HG03442 (cell line): ENCODE results near the gene CSE1L.
"Not testable (repeated sequence)": the region's sequence is repeated elsewhere in the genome, so short reads cannot be mapped to it uniquely, and the experiment has no call there.

Experiments used
- ATAC-seq: cut with Tn5 transposase; IDR thresholded peaks from one replicate; pipeline ENCODE4 v1.9.1; 2021; ENCODE audit warnings: mild to moderate bottlenecking, moderate library complexity; ENCODE audit not compliant: unreplicated experiment

Gene CSE1L

DNA sequence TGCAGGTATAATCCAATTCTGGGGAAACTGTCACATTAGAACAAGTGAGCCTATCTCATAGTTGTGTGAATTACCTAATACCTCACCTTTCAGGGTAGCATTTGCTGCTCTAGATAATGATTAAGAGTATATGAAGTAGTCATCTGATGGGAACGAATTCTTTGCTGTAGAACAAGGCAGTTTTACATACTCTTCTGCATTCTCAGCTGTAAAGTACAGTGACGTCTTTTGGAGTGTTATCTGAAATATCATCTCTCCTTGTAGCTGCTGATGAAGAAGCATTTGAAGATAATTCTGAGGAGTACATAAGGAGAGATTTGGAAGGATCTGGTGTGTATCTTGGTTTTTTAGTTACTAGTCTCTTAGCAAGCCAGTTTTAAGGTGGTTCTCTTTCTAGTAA, 28.4 kb downstream of the CSE1L start:
- no peak for ATAC-seq

DNA sequence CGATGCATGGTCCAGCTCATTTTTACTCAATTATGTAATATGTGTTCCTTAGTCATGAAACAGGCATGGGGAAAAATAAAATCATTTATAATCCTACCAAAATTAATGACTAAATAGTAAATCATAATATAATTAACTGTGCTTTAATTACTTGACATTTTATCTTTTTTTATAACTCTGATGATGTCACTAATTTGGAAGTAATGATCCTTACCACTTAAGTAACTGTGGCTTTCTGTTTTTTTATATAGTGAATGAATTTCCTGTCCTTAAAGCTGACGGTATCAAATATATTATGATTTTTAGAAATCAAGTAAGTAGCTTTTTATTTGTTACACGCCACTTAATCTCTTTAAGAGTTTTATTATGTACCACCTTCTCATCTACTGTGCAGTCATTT, 32.2 kb downstream of the CSE1L start:
- no peak for ATAC-seq

DNA sequence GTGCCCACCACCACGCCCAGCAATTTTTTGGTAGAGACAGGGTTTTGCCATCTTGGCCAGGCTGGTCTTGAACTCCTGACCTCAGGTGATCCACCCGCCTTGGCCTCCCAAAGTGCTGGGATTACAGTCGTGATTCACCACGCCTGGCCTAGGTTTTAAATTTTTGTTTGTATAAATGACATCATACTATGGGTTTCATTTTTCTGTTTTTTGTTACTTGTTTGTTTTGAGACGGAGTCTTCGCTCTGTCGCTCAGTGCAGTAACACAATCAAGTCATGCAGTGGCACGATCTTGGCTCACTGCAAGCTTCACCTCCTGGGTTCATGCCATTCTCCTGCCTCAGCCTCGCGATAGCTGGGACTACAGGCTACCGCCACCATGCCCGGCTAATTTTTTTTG, 36.2 kb downstream of the CSE1L start:
- ATAC-seq, result not testable (repeated sequence)

DNA sequence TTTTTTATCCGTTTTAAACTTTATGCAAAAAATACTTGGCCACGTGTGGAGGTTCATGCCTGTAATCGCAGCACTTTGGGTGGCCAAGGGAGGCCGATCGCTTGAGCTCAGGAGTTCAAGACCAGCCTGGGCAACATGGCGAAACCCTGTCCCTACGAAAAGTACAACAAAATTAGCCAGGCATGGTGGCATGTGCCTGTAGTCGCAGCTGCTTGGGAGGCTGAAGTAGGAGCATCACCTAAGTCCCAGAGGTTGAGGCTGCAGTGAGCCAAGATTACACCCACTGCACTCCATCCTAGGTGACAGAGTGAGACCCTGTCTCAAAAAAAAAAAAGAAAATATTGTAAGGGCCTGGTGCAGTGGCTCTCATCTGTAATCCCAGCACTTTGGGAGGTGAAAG, 45.0 kb downstream of the CSE1L start:
- ATAC-seq, result no peak

DNA sequence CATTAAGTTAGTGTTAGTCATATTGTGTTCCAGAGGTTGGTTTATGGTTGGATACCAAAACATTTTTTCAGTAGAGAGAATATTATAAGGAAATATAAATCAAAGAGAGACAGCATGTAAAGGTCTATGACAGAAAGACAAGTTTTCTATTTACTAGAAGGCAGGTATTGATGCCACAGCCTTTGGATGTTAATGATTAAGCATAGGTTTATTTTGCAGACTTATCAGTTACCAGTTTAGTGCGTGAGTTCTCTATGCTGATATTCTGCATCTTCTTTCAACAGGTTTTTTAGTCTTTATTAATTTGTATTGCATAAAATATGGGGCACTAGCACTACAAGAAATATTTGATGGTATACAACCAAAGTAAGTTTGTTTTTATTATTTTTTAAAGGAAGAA, 45.6 kb downstream of the CSE1L start:
- no peak for ATAC-seq

DNA sequence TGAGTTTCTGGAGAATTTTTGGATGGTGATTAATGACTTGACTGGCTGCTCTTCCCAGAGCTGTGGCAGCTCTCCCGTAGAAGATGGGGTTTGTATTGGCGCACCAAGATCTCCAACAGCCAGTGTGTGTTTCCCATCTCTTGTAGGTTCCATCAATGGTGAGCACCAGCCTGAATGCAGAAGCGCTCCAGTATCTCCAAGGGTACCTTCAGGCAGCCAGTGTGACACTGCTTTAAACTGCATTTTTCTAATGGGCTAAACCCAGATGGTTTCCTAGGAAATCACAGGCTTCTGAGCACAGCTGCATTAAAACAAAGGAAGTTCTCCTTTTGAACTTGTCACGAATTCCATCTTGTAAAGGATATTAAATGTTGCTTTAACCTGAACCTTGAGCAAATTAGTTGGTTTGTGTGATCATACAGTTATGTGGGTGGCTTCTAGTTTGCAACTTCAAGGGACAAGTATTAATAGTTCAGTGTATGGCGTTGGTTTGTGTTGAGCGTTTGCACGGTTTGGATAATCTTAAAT, 50.2 kb downstream of the CSE1L start:
- no peak for ATAC-seq

DNA sequence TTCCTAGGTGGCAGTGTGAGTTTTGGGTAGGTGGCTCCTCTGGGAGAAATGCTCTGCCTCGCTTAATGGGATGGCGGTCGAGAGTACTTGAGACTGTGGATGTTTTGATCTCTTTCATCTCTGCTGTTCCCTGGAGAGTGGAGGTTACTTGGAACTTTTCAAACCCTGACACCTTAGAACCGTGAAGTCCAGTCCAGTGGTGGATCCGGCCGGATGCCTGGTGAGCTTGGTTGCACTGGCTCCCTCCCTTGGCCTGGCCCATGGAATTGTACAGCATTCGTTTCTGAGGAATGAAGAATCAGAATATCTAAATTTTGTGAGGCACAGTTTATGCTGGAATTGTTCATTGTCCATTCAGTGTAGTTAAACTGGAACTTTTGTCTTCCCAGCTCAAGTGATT, 51.0 kb downstream of the CSE1L start:
- no peak for ATAC-seq

DNA sequence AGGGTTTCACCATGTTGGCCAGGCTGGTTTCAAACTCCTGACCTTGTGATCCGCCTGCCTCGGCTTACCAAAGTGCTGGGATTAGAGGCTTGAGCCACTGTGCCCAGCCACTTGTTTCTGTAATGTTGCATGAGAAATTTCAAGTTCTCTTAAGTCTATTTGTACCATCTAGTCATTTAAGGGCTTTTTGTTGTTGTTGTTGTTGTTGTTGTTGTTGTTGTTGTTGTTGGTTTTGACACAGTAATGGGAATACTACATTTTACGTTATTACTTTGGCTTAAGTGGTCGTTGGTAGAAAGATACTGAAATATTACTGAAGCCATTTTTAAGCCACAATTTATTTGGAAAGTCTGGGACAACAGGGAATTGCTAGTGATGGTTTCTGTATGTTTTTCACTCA, 52.0 kb downstream of the CSE1L start:
- no peak for ATAC-seq

DNA sequence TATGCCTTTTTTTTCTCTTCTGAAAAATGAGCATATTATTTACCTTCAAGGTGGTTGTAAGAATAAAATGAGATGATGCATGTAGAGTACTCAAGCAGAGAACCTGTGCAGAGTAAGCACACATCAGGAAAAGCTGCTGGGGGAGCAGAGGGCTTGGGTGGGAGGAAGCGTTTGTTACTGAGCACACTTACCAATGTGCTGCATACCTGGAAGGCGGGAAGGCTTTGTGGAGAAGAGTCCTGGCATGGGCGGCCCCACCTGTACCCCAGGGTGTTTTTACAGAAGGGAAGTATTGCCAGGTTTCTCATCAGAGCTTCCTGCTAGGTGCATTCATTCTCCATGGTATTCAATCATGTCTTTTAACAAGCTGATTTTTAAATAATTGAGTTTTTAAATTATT, 52.9 kb downstream of the CSE1L start:
- ATAC-seq, result no peak

DNA sequence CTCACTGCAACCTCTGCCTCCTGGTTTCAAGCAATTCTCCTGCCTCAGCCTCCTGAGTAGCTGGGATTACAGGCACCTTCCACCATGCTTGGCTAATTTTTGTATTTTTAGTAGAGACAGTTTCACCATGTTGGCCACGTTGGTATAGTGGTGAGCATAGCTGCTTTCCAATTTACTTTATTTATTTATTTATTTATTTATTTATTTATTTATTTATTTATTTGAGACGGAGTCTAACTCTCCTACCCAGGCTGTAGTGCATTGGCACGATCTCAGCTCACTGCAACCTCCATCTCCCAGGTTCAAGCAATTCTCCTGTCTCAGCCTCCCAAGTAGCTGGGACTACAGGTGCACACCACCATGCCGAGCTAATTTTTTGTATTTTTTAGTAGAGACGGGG, 54.2 kb downstream of the CSE1L start:
- ATAC-seq, result not testable (repeated sequence)

DNA sequence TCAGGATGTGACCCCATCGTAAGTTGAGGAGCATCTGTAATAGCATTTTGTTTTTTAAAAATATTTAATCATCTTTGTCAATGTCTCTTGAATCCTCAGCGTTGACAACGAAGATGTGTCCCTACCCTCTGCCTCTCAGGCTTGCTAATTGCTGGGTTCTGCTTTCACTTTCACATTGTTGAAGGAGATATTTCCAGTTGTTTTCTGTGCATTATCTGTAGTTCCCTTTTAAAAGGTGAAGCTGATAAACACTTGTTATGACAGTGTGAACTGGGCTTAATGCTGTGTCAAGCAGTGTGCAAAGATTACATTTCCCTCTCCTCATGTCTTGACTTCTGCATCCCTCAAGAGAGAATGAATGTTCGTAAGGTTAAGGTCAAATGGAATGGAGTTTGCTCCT, 54.9 kb downstream of the CSE1L start:
- no peak for ATAC-seq

DNA sequence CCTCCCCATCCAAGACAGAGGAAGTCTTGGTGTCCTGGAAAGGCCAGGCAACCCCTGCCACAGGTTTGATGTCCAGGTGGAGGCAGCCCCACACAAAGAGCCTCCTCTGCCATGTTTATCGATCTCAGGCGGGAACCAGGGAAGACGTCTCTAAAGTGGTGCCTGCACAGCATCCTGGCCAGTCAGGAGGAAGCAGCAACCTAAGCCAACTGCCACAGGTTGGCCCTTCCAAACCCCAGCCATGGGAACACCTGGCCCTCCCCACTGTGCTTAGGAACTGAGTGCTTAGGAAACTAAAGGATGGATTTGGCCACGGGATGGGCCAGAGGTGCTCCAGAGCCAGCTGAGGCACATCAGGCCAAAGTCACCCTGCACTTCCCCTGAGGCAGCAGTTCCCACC, 56.9 kb downstream of the CSE1L start:
- ATAC-seq, result no peak

DNA sequence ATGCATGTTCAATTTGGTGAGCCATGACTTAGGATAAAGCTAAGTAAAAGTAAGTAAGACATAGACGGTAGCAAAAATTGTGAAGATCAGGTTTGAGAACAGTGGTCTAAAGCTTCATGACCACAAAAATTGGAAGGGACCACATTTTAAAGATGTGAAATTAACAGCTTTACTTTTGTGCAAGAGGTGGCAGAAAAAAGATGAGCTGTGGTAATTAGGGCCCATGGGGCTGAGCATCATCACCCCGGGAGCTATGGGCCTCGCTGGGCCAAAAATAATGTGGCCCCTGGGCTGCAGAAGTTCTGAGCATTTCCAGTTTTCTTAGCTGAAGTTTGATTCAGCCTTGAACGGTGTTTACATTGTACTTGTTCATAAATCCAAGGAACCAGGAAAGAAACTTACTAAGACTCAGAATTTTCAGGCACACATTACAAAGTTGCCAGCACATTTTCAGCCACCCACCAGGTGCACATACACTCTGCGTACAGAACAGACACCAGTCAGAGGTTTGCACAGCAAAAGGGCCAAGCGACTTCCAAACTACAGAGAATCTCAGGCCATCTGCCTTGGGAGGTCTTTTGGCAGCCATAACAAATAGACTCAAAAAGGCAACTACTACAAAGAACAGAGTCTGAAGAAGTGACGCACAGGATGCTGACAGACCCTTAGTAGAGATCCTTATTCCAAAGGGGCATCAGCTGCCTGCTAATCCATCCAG, 57.7 kb downstream of the CSE1L start:
- ATAC-seq, result no peak

DNA sequence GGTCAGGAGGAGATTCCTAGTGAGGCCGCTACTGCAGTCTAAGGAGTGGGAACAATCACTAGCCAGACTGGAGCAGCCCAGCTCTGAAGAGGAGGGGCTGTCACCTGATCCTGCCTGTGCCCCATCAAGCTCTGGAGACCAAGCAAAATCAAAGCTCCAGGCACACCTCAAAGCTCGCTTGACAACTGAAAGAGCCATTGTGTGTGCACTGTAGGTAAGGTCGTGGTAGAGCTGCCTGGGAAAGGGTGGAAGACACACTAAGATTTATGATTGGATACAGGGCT, 58.2 kb downstream of the CSE1L start:
- ATAC-seq, result no peak

DNA sequence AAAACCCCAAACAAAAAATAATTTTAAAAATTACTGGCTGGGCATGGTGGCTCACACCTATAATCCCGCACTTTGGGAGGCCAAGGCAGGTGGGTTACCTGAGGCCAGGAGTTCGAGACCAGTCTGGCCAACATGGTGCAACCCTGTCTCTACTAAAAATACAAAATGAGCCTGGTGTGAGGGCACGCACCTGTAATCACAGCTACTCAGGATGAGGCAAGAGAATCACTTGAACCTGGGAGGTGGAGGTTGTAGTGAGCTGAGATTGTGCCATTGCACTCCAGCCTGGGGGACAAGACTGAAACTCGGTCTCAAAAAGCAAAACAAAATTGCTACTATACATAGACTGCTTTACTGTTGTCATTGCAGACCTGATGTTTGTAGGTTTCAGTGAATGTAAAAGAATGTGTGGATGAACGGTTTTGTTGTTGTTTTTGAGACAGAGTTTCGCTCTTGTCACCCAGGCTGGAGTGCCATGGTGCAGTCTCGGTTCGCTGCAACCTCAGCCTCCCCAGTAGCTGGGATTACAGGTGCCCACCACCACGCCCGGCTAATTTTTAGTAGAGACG, 59.0 kb downstream of the CSE1L start:
- ATAC-seq, result not testable (repeated sequence)

DNA sequence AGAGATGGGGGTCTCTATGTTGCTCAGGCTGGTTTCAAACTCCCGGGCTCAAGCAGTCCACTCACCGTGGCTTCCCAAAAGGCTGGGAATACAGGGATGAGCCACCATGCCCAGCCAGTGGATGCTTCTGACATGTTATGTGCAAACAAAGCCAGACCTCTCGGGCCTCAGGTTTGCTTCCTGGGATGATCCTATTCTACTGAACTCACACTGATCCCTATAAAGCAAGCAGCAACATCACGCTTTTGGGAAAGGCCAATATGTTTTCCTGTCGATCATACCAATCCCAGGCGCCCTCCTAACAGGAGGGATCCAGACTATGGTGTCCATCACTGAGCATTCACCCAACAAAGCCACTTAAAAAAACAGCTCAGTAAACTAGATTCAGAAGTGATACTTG, 60.2 kb downstream of the CSE1L start:
- ATAC-seq, result no peak

DNA sequence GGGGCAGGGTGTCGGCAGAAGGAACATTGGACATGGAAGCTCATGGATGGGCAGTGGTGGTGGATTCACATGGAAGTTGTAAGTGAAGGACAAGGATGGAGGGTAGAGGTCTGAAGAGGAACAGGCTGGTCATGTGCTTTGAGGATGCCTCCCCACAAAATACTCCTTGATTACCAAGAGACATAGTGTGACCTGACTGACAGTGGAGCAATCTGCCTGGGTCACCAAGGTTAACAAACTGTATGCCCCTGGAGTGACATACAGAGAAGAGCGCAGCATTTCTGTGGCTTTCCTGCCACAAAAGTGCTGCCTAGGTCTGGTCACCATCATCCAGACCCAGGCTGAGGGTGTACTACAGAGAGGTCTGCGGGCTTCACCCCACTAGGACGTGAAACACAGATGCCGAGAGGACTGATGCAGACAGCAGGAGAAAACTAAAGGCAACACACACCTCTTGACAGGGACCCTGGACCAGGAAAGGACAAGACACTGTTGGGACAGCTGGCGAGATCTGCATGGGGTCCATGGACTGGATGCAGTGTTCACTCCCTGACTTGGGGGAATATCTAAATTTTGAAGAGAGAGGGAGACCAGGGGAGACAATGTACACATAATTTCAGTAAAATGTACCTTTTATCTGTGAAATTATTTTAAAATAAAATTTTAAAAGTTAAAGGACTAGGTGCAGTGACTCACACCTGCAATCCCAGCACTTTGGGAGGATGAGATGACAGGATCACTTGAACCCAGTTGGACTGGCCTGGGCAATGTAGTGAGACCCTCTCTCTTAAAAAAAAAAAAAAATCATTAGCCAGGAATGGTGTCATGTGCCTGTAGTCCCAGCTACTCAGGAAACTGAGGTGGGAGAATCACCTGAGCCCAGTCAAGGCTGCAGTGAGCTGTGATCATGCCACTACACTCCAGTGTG, 64.9 kb downstream of the CSE1L start:
- no peak for ATAC-seq

DNA sequence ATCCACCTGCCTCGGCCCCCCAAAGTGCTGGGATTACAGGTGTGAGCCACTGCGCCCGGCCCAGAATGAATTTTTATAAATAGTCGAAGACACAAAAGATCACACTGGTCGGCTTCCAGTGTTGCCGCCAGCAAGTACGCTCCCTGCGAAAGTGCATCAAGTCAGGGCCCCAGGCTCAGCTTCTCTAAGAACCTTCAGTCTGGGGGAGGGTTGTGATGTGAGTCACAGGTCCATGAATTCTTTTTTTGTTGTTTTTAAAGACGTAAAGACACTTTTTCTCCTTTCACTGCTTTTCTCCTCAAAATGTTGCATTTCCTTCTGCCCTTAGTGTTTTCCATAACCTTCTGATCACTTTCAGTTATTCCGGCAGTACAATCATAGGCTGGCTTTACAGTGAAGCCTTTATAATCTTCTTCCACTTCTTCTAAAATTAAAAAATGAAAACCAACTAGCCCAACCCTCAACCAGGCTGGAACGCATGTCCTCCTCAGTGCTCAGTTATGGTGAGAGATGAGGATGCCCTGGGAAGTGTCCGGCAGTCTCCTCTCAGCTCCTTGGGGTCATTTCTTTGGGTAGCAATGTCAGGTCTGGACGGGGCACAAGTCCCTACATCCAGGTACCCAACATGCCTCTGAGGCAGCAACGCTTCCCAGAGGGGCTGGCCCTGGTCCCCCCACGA, 66.6 kb downstream of the CSE1L start:
- no peak for ATAC-seq

DNA sequence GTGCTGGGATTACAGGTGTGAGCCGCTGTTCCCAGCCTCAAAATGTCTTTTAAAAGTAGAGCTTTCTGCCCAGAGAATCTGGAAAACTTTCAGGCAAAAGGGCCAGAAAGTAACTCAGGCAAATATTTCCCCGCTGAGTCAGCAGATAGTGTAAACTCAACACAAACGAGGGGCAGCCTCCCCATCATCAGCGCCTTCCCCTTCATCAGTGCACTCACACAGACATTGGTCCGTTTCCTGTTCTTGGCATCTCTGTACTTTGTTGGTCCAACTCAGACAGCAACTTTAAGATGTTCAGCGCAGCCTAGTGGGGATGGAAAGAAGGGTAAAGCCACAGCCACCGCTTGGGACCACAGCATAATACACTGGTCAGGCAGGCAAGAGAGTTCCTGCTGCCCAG, 69.5 kb downstream of the CSE1L start:
- ATAC-seq, result no peak

DNA sequence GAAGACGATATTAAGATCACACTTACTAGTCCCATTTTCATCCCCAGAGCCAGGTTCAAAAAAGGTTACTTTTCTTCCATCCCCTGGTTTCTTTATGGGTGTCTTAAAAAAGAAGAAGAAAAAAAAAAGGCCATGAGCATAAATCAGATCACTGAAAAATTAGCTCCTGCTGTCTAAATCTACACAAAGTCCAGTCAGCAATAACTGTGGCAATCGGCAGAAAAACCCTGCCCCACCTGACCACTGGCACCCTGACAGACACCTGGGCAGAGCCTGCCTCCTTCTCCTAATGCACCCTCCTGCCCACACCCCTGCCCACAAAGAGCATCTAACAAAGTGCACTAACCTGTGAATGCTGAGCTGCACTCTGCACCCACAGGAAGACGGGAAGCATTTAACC, 72.2 kb downstream of the CSE1L start:
- ATAC-seq, result no peak

DNA sequence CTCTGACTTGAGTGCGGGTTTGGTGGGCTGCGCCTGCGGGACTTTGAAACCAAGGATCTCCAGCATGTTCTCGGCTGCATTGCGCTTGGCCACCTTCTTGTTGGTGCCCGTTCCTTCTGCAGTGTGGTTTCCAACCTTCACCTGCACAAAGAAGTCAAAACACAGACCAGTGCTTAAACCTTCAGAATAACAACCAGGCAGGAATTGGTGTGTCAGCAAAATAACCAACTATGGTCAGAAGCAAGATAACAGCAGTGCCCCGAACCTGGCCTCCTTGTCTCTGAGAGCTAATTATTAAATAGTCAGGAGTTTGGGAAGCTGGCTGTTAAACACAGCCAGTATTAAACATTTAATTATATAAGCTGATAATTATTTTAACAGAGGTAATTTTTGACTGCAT, 73.9 kb downstream of the CSE1L start:
- no peak for ATAC-seq
